ENCODE measurements around the gene ZNF787. TPM values are rescaled to one million over a fixed set of nuclear protein-coding genes. Genes with fewer than 3 reads are reported as not detected.

ZNF787 gene
- polyA plus RNA-seq, 5 donors = 11.0 to 31.7 (median 16.1) TPM

- no peak for DNase-seq
These were observed 24.6 kb upstream of the ZNF787 start for GRCh38 chr19:56145698-56146097.

GRCh38 chr19:56144831-56145230 lies 23.7 kb upstream of the ZNF787 start:
- no peak for DNase-seq

GRCh38 chr19:56144376-56144775 lies 23.3 kb upstream of the ZNF787 start:
- no peak for DNase-seq

- DNase-seq = no peak
These were observed 21.9 kb upstream of the ZNF787 start for GRCh38 chr19:56142897-56143434.

GRCh38 chr19:56142087-56142787 lies 21.1 kb upstream of the ZNF787 start:
- peak; percentile 68 to 72 for DNase-seq

GRCh38 chr19:56141417-56141993 lies 20.4 kb upstream of the ZNF787 start:
- no peak for DNase-seq

GRCh38 chr19:56140583-56141416 lies 19.7 kb upstream of the ZNF787 start, which contains the start of gene ZNF444:
Gene ZNF444 (plus strand): TSS chr19:56141287. CDS start chr19:56146912, 5,625 bp downstream.
- peak; percentile 99 to 100 for DNase-seq

- no peak for DNase-seq
These were observed 18.9 kb upstream of the ZNF787 start for GRCh38 chr19:56139847-56140582.

- DNase-seq = no peak
These were observed 17.0 kb upstream of the ZNF787 start for GRCh38 chr19:56138069-56138468.

- no peak for DNase-seq
These were observed 16.3 kb upstream of the ZNF787 start for GRCh38 chr19:56137405-56137804.

GRCh38 chr19:56136362-56136761 lies 15.3 kb upstream of the ZNF787 start:
- no peak for DNase-seq

- DNase-seq = no peak
These were observed 13.5 kb upstream of the ZNF787 start for GRCh38 chr19:56134654-56134921.

GRCh38 chr19:56133858-56134653 lies 13.0 kb upstream of the ZNF787 start:
- DNase-seq = no peak

GRCh38 chr19:56132316-56132822 lies 11.3 kb upstream of the ZNF787 start:
- no peak for DNase-seq

GRCh38 chr19:56131651-56132050 lies 10.6 kb upstream of the ZNF787 start:
- DNase-seq = no peak

GRCh38 chr19:56130006-56130405 lies 8.9 kb upstream of the ZNF787 start:
- peak in 1 of 2 donors; percentile 74 for DNase-seq

GRCh38 chr19:56126983-56127780 lies 6.1 kb upstream of the ZNF787 start:
- DNase-seq = no peak

GRCh38 chr19:56125806-56126590 lies 4.9 kb upstream of the ZNF787 start:
- no peak for DNase-seq

GRCh38 chr19:56124578-56124977 lies 3.5 kb upstream of the ZNF787 start:
- DNase-seq = no peak
